WTC11 (cell line): Measurements from ENCODE around the gene ADAM22.

Experiments used
- AFF4 ChIP-seq: sonication (generic); formaldehyde crosslinking; IDR thresholded peaks from 2 replicates; pipeline ENCODE4 v1.8.1; 2023; ENCODE audit warnings: mild to moderate bottlenecking, missing genetic modification reagents, borderline replicate concordance
- ARID4B ChIP-seq: sonication (generic); formaldehyde crosslinking; IDR thresholded peaks from 2 replicates; pipeline ENCODE4 v1.8.0; 2023; ENCODE audit warnings: missing genetic modification reagents, mild to moderate bottlenecking, borderline replicate concordance
- CTCF ChIP-seq: fragments of 200-600 bp; IDR thresholded peaks from 2 replicates; pipeline ENCODE4 v1.8.0; 2022; ENCODE audit warnings: antibody characterized with exemption
- IRF2 ChIP-seq: sonication (generic); formaldehyde crosslinking; IDR thresholded peaks from 2 replicates; pipeline ENCODE4 v1.8.0; 2022; ENCODE audit warnings: low read depth, missing genetic modification reagents, borderline replicate concordance
- PREB ChIP-seq: sonication (generic); formaldehyde crosslinking; IDR thresholded peaks from 2 replicates; pipeline ENCODE4 v1.8.1; 2022; ENCODE audit warnings: mild to moderate bottlenecking, missing genetic modification reagents, moderate library complexity, borderline replicate concordance
- SOX15 ChIP-seq: fragments of 250-450 bp; sonication (Bioruptor Pico); IDR thresholded peaks from 2 replicates; pipeline ENCODE4 v1.9.0; 2021; ENCODE audit warnings: mild to moderate bottlenecking

GRCh38 chr7:88104732-88105131 is 170.7 kb downstream of the ADAM22 start:
- TF ChIP-seq CTCF: no peak
- no peak for TF ChIP-seq IRF2 (CRISPR knock-in tag)
- no peak for TF ChIP-seq PREB (CRISPR knock-in tag)
- TF ChIP-seq AFF4 (CRISPR knock-in tag): no peak
- no peak for TF ChIP-seq SOX15
- TF ChIP-seq ARID4B (CRISPR knock-in tag): no peak
